ENCODE data around the gene DNM2. TPM values are rescaled to one million over a fixed set of nuclear protein-coding genes. Genes with fewer than 3 reads are reported as not detected.

Gene DNM2
- total RNA-seq, 1 experiment from 2014 or later = 46.6 TPM

DNA sequence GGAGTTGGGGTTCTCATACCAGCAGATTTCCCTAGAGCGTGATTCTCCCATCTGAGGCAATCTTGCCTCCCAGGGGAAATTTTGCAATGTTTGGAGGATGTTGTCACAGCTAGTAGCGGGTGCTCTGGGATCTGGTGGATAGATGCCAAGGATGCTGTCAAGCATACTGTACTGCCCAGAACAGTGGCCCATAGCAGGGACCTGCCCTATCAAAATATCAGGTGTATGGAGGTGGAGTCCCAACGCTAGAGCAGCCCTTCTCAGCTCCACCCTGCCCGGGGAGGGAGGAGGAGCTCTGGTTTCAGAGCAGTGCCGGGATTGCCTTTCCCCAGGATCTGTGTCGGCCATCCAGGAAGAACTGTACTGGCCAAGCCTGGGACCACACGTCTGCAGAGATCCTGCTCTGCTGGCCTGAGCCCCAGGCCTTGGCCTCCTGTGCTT lies 27.5 kb upstream of the DNM2 start:
- DNase-seq (ENCODE audit: low read depth) = no peak

GRCh38 chr19:10691178-10691881 lies 26.5 kb upstream of the DNM2 start:
- no peak for DNase-seq (ENCODE audit: low read depth)

DNA sequence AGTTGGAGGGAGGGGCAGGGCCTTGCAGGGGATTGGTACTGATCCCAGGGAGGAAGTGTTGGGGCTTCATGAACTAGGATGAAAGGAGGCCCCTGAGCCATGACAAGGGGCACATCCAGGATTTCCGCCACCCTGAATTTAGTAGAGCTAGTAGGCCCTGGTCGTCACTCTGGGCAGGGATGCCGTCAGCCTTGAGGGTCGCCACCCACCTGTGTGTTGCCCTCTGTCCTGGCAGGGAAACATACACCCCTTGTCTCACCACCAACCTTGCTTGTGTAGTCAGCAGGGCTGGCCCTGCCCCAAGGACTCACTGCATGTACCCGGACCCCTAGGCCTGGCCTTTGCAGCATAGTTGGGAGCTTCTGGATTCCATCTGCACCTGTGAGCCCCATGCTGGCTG lies 26.0 kb upstream of the DNM2 start:
- no peak for DNase-seq (ENCODE audit: low read depth)

GRCh38 chr19:10692673-10693264 lies 25.1 kb upstream of the DNM2 start:
- DNase-seq (ENCODE audit: low read depth) = no peak

DNA sequence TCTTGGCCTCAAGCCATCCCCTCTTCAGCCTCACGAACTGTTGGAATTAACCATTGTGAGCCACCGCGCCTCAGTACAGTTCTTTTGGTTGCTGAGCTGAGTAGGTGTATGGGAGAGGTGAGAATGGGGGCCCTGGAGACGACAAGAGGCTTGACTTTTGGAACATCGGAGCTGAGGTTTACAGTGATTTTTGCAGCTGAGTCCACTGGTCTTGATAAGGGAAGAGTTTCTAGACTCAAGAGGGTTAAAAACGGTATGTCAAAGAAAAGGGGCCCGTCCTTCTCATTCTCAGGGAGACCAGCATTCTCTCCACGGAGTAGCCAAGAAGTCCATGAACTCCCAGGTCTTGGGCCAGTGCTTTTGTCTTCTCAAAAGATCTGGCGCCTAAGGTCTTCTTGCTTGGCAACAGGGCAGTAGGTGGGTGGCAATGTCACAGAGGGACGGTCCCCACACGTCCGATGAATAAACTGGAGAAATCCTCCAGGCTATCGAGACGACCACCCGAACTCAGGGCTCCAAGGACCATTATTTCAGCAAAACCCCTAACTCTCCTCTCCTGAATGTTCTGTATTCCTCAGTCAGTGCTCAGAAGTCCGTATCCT lies 23.1 kb upstream of the DNM2 start:
- no peak for DNase-seq (ENCODE audit: low read depth)

GRCh38 chr19:10695401-10696398 lies 22.2 kb upstream of the DNM2 start:
- DNase-seq (ENCODE audit: low read depth) = peak; percentile 94

GRCh38 chr19:10699650-10700335 lies 18.1 kb upstream of the DNM2 start:
- DNase-seq (ENCODE audit: low read depth) = peak; percentile 56

DNA sequence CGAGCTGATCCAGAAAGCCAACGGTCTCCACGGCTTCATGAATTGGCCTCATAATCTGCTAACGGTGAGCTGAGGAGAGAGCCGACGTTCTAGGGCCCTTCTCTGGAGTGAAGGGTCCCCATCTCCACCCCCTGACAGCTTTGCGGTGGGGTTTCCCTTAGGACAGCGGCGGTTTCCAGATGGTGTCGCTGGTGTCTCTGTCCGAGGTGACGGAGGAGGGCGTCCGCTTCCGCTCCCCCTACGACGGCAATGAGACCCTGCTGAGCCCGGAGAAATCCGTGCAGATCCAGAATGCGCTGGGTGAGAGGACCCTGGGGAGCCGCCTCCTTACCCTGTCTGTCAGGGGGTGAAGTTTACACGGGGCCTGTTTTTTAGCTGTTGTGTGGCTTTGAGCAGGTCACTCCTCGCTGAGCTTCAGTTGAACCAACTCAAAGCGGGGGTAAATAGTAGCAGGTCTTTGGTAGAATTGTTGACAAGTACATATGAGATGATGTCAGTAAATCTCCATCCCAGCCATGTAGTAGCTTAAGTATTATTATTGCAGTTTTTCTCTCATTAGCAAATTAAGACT lies 15.8 kb upstream of the DNM2 start:
- peak; percentile 25 for DNase-seq (ENCODE audit: low read depth)

DNA sequence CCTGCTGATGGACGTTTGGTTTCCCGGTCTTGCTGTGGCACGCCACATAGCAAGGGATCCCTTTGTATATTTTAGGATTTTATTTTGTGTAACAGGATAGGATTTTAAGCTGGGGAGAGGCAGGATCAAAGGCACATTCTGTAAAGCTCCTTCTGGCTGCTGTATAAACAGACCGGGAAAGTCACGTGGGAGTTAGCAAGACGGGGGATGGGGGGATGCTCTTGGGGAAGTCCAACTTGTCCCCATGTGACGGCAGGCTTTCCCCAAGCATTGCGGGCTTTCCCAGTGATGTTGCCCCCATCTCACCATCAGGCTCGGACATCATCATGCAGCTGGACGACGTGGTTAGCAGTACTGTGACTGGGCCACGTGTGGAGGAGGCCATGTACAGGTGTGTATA lies 10.9 kb upstream of the DNM2 start:
- DNase-seq (ENCODE audit: low read depth) = no peak

GRCh38 chr19:10707440-10707839 lies 10.4 kb upstream of the DNM2 start:
- DNase-seq (ENCODE audit: low read depth) = no peak

- no peak for DNase-seq (ENCODE audit: low read depth)
Measured at GRCh38 chr19:10708291-10708690, 9.6 kb upstream of the DNM2 start.

- no peak for DNase-seq (ENCODE audit: low read depth)
Measured at GRCh38 chr19:10712045-10712444, 5.8 kb upstream of the DNM2 start.

- DNase-seq (ENCODE audit: low read depth) = no peak
Measured at GRCh38 chr19:10712754-10713153, 5.1 kb upstream of the DNM2 start.

- DNase-seq (ENCODE audit: low read depth) = no peak
Measured at GRCh38 chr19:10713317-10713716, 4.6 kb upstream of the DNM2 start.

DNA sequence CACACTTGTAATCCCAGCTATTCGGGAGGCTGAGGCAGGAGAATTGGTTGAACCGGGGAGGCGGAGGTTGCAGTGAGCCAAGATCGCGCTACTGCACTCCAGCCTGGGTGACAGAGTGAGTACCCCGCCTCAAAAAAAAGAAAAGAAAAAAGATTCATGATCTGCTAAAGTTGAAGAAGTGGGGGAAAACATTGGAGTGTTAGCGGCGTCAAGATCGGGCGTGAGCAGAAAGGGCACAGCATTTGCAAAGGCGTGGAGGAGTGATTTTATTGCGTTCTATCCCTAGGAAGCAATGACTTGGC lies 874 bp upstream of the DNM2 start:
- no peak for DNase-seq (ENCODE audit: low read depth)

GRCh38 chr19:10718205-10719196 lies 622 bp downstream of the DNM2 start:
- peak; percentile 47 for DNase-seq (ENCODE audit: low read depth)

DNA sequence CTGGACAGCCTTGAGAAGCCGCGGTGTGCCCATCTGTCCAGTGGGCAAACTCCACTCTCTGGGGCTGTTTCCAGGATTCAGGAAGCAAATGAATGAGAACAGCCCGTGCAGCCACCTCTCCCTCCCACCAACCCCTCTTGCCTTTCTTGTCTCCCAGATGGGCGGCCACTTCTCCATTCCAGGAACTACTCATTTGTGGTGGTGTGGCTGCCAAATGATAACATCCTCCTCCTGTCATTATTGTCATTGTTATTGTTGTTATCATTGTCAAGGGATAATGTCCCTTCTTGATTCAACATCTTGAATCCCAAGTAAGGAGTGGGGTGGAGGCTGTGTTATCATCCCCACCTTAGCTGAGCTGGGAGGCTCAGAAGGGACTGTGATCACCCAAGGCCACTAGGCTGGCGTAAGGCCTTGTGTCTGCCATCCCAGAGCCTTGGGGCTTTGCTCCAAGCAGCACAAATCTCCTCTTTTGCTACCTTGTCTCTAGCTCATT lies 1.6 kb downstream of the DNM2 start:
- peak; percentile 15 for DNase-seq (ENCODE audit: low read depth)

GRCh38 chr19:10720607-10721125 lies 2.8 kb downstream of the DNM2 start:
- no peak for DNase-seq (ENCODE audit: low read depth)

GRCh38 chr19:10723591-10723990 lies 5.7 kb downstream of the DNM2 start:
- no peak for DNase-seq (ENCODE audit: low read depth)
